Gastroesophageal sphincter (tissue), 4 donors: Measurements from ENCODE around the gene ACTL7B. TPM values are rescaled to one million over a fixed set of nuclear protein-coding genes. Genes with fewer than 3 reads are reported as not detected.
"Not testable (repeated sequence)": the region's sequence is repeated elsewhere in the genome, so short reads cannot be mapped to it uniquely, and the experiment has no call there.

ENCODE experiments used
- ATAC-seq: fragments of 150-250 bp; one replicate; pipeline ENCODE4 v1.9.1; 2016; ENCODE audit warnings: mild to moderate bottlenecking, moderate library complexity
- H3K27ac ChIP-seq, 4 donors: fragments of 200-600 bp; sonication (generic) in 3 of 4; 1 replicate in 3 of 4; 2 replicates in 1 of 4; pipeline ENCODE4 v1.5.1; 2016 to 2019
- H3K27me3 ChIP-seq: fragments of 200-600 bp; sonication (generic); one replicate; pipeline ENCODE4 v1.5.1; 2019
- H3K36me3 ChIP-seq, 2 donors: fragments of 200-600 bp; sonication (generic); one replicate each; pipeline ENCODE4 v1.5.1; 2019; ENCODE audit warnings: control low read depth in 1 of 2
- H3K4me1 ChIP-seq, 3 donors: fragments of 200-600 bp; sonication (generic); 1 replicate in 2 of 3; 2 replicates in 1 of 3; pipeline ENCODE4 v1.5.1; 2016 to 2019; ENCODE audit warnings: control low read depth in 2 of 3
- H3K4me3 ChIP-seq, 2 donors: fragments of 200-600 bp; sonication (generic); one replicate each; pipeline ENCODE4 v1.5.1; 2019; ENCODE audit warnings: mild to moderate bottlenecking in 1 of 2, moderate library complexity in 1 of 2
- H3K9me3 ChIP-seq, 3 donors: fragments of 200-600 bp; sonication (generic); one replicate each; pipeline ENCODE4 v1.5.1; 2017 to 2019; ENCODE audit warnings: control low read depth in 2 of 3
- CTCF ChIP-seq, 4 experiments: fragments of 200-600 bp in 2 of 4; fragments of 450-650 bp in 2 of 4; sonication (generic) in 1 of 4; IDR thresholded peaks; one replicate each; pipeline ENCODE4 v1.5.1; 2017 to 2019; ENCODE audit warnings: antibody characterized with exemption in 4 of 4, mild to moderate bottlenecking in 2 of 4, moderate library complexity in 2 of 4
- EP300 ChIP-seq: sonication (generic); formaldehyde crosslinking; IDR thresholded peaks from one replicate; pipeline ENCODE4 v1.6.1; 2017; ENCODE audit warnings: antibody characterized with exemption, mild to moderate bottlenecking
- POLR2A ChIP-seq, 2 donors: fragments of 450-650 bp; IDR thresholded peaks; one replicate each; pipeline ENCODE4 v1.6.1; 2017; ENCODE audit warnings: antibody characterized with exemption in 2 of 2, mild to moderate bottlenecking in 2 of 2, moderate library complexity in 1 of 2
- POLR2AphosphoS5 ChIP-seq: sonication (generic); formaldehyde crosslinking; IDR thresholded peaks from one replicate; pipeline ENCODE4 v1.6.1; 2017; ENCODE audit warnings: antibody characterized with exemption
- WGBS, 2 donors: methylation state at CpG; one replicate each; pipeline ENCODE4 v1.1.5; 2018; ENCODE audit warnings: low coverage in 1 of 2; 5-methylcytosine and 5-hydroxymethylcytosine counted together
- total RNA-seq, 4 donors: library from RNA; depleted of rRNA; stranded (reverse); fragments of >200 nt; gene quantifications; one replicate each; pipeline ENCODE4 v1.1.0, GENCODE V29; 2016

ACTL7B gene
- not detected for total RNA-seq

GRCh38 chr9:108855888-108856287 lies at the start of gene ACTL7B:
Gene ACTL7B (minus strand): TSS chr9:108855986. CDS start chr9:108855930, 56 bp downstream.
- ATAC-seq, result no peak
- WGBS, 2 donors, result 85 to 90% methylated on average over 3 to 4 of the region's 7 CpGs
- Histone ChIP-seq H3K4me1 (no peaks in the 10 kb centered on the region), H3K9me3 (no peaks in the 10 kb centered on the region), H3K27ac (no peak within 1 kb of the TSS), H3K4me3 (no peak within 1 kb of the TSS), H3K36me3 (no peaks in the 10 kb centered on the region), H3K27me3 (no peaks in the 10 kb centered on the region)
- TF ChIP-seq POLR2A (IDR thresholded peaks at IDR 0.05) (no peak), POLR2AphosphoS5 (no peak), EP300 (no peak), CTCF (IDR thresholded peaks at IDR 0.05) (no peak)

GRCh38 chr9:108905494-108905893 lies 49.7 kb upstream of the ACTL7B start:
- TF ChIP-seq CTCF (IDR thresholded peaks at IDR 0.05) (no peak), POLR2A (IDR thresholded peaks at IDR 0.05) (no peak), POLR2AphosphoS5 (no peak), EP300 (no peak)
- ATAC-seq, result no peak

GRCh38 chr9:108904161-108904560 lies 48.4 kb upstream of the ACTL7B start:
- peaks cover 6 to 100% of the 10 kb centered on the region in 2 donors for H3K36me3 ChIP-seq
- WGBS, 2 donors, result 100% methylated on average over 1 to 2 of the region's 3 CpGs
- H3K9me3 ChIP-seq, result no peaks in the 10 kb centered on the region
- no peak overlapping the region for H3K27ac ChIP-seq
- H3K4me3 ChIP-seq, result no peak overlapping the region
- no peak for ATAC-seq
- H3K4me1 ChIP-seq, result no peaks in the 10 kb centered on the region
- TF ChIP-seq CTCF (IDR thresholded peaks at IDR 0.05), result no peak
- TF ChIP-seq POLR2A (IDR thresholded peaks at IDR 0.05), result no peak
- TF ChIP-seq EP300, result no peak
- no peaks in the 10 kb centered on the region for H3K27me3 ChIP-seq

More at GRCh38 chr9:108905494-108905893, 49.7 kb upstream of the ACTL7B start:
- H3K36me3 ChIP-seq, result peaks cover 6 to 100% of the 10 kb centered on the region in 2 donors
- WGBS, 2 donors, result 65 to 77% methylated on average over 2 of the region's 2 CpGs
- no peaks in the 10 kb centered on the region for H3K4me1 ChIP-seq
- H3K9me3 ChIP-seq, result no peaks in the 10 kb centered on the region
- no peaks in the 10 kb centered on the region for H3K27me3 ChIP-seq
- no peak overlapping the region for H3K27ac ChIP-seq
- H3K4me3 ChIP-seq, result no peak overlapping the region

- H3K4me1 ChIP-seq, result no peaks in the 10 kb centered on the region
- H3K27me3 ChIP-seq, result no peaks in the 10 kb centered on the region
- no peak overlapping the region for H3K27ac ChIP-seq
- ATAC-seq, result no peak
- peaks cover 6 to 100% of the 10 kb centered on the region in 2 donors for H3K36me3 ChIP-seq
- WGBS, 2 donors, result 66 to 88% methylated on average over 2 of the region's 2 CpGs
- H3K9me3 ChIP-seq, result no peaks in the 10 kb centered on the region
- TF ChIP-seq POLR2AphosphoS5 (no peak), EP300 (no peak), POLR2A (IDR thresholded peaks at IDR 0.05) (no peak), CTCF (IDR thresholded peaks at IDR 0.05) (no peak)
- no peak overlapping the region for H3K4me3 ChIP-seq
These were observed 47.8 kb upstream of the ACTL7B start for GRCh38 chr9:108903420-108904103.

GRCh38 chr9:108900176-108900575 lies 44.4 kb upstream of the ACTL7B start:
- H3K4me3 ChIP-seq, result no peak overlapping the region
- TF ChIP-seq POLR2A (IDR thresholded peaks at IDR 0.05), result no peak
- H3K9me3 ChIP-seq, result no peaks in the 10 kb centered on the region
- no peaks in the 10 kb centered on the region for H3K4me1 ChIP-seq
- peaks cover 11 to 100% of the 10 kb centered on the region in 2 donors for H3K36me3 ChIP-seq
- no peaks in the 10 kb centered on the region for H3K27me3 ChIP-seq
- WGBS, 2 donors, result 92 to 93% methylated on average over 4 to 5 of the region's 5 CpGs
- H3K27ac ChIP-seq, result no peak overlapping the region
- no peak for ATAC-seq

- not testable (repeated sequence) for H3K4me3 ChIP-seq, ATAC-seq, H3K27ac ChIP-seq, H3K9me3 ChIP-seq, H3K4me1 ChIP-seq, H3K27me3 ChIP-seq
- peaks cover 11 to 100% of the 10 kb centered on the region in 2 donors for H3K36me3 ChIP-seq
- 83 to 88% methylated on average over 5 to 7 of the region's 8 CpGs for WGBS, 2 donors
These were observed 43.4 kb upstream of the ACTL7B start for GRCh38 chr9:108899023-108899695.
